Epithelial cell of esophagus (primary cell): ENCODE results near the gene RPA3.

Source experiments
- DNase-seq: peaks from one replicate; pipeline ENCODE4 v3.0.0; 2010; ENCODE audit warnings: low read depth
- H3K4me3 ChIP-seq: 2 replicates; pipeline ENCODE4 v1.5.1; 2011; ENCODE audit warnings: mild to moderate bottlenecking, low read length, control low read depth
- TF ChIP-seq, protein P1 (sequence below): IDR thresholded peaks from 2 replicates; pipeline ENCODE4 v1.5.1; 2011; ENCODE audit warnings: low read depth, mild to moderate bottlenecking, low read length, control low read depth, inconsistent platforms; ENCODE audit not compliant: insufficient read depth; ENCODE audit errors: missing control alignments

The RPA3 gene

DNA sequence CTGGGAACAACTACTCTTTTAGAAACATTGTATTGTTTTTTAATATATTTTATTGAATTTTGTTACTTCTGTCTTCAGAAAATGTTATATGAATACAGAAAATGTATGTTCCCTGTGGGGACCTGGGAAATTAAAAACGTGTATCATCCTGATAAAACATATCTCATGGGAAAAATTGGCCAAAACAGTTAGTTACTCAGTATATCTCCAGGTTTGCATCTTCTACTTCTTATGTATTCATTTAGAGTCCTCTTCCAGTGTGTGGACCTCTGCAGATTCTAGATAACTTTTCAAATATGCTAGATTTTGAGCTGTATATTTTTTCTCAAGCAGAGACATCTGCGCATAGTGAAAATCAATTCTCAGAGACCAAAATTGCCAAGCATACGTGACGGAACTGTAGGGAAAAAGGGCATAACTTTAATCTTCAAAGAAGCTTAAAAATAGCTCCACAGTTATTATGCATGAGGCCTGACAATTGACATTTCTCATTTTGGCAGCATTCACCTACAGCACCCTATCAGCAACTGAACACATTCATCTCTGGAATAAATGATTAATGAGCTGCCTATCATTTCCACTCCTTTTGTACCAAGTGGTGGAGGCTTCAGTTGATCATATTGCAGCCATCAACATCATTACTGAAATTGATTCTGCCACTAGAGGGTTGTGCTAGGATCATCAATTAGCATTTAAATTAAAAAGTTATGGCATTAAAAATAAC is 104.2 kb downstream of the RPA3 start:
- TF ChIP-seq, protein P1, sequence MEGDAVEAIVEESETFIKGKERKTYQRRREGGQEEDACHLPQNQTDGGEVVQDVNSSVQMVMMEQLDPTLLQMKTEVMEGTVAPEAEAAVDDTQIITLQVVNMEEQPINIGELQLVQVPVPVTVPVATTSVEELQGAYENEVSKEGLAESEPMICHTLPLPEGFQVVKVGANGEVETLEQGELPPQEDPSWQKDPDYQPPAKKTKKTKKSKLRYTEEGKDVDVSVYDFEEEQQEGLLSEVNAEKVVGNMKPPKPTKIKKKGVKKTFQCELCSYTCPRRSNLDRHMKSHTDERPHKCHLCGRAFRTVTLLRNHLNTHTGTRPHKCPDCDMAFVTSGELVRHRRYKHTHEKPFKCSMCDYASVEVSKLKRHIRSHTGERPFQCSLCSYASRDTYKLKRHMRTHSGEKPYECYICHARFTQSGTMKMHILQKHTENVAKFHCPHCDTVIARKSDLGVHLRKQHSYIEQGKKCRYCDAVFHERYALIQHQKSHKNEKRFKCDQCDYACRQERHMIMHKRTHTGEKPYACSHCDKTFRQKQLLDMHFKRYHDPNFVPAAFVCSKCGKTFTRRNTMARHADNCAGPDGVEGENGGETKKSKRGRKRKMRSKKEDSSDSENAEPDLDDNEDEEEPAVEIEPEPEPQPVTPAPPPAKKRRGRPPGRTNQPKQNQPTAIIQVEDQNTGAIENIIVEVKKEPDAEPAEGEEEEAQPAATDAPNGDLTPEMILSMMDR, result no peak
- no peak for DNase-seq
- H3K4me3 ChIP-seq, result no peak overlapping the region

DNA sequence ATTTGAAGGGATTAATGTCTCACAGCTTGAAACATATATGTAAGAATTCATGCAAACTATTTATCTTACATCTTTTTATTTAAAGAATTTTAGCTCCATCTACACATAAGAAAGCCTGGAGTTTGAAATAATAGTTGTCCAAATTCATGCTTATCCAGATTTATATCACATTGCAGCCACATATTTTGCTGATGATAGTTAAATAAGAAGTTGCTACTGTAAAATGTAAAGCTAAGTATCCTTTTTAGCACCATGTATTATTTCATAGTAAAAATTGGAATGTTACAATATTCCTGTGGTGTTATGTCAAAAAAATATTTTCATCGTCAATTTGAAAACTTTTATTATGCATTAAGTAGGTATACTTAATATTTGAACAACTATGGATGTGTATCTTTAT is 105.2 kb downstream of the RPA3 start:
- TF ChIP-seq, protein P1, result no peak
- no peak overlapping the region for H3K4me3 ChIP-seq
- DNase-seq, result no peak

DNA sequence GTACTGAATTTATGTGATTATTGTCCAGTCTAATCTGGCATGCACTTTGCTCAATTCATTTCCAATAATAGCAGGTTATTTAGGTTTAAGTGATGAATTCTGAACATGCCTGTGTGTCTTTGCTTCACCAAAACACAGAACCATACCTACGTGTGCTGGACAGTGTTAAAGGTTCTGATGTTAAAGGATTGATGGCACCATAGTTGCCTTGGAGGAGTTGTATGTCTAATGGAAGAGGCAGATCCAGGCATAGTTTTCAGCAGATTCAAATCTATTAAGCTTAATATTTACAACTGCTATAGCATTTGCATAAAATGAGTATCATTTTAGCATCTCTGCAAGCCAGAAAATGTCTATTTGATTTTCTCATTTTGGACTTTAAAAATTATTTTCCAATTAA is 105.9 kb downstream of the RPA3 start:
- no peak for DNase-seq
- TF ChIP-seq, protein P1, result no peak

DNA sequence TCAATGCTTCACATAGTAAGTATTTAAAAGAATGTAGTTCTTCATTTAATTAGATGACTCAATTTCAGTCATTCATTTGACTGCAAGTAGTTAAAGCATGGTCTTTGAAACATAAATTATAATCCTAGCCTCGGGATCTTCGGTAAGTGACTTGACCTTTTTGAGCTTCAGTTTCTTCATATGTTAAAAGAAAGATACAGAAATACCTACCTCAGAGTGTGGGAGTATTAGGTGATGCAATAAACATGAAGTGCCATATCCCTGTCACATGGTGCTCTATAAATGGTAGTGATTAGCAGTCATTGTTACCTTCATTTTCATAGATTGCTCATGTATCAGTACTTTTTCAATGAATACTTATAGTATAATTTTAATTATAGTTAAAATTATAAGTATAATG is 109.1 kb downstream of the RPA3 start:
- TF ChIP-seq, protein P1, result no peak
- no peak overlapping the region for H3K4me3 ChIP-seq
- no peak for DNase-seq

More for the DNA sequence above, 105.9 kb downstream of the RPA3 start:
- no peak overlapping the region for H3K4me3 ChIP-seq

DNA sequence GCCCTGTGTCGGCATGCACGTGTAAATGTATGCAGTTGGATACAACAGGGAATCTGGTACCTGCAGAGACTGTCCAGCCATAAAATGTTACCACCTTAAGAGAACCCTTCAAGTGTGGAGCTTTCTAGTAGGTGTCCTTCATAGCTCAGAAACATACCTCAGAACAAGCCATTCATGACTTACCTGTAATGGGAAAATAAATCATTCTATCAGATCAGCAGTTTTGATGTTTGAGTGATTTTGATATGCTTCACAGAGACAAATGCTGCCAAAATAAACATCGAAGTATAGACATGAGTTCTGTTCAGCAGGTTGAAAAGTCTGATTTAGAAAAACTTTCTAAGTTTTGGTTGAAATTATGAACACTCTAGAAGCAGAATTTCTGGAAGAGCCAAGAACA is 111.4 kb downstream of the RPA3 start:
- H3K4me3 ChIP-seq, result no peak overlapping the region
- no peak for DNase-seq
- TF ChIP-seq, protein P1, result no peak

DNA sequence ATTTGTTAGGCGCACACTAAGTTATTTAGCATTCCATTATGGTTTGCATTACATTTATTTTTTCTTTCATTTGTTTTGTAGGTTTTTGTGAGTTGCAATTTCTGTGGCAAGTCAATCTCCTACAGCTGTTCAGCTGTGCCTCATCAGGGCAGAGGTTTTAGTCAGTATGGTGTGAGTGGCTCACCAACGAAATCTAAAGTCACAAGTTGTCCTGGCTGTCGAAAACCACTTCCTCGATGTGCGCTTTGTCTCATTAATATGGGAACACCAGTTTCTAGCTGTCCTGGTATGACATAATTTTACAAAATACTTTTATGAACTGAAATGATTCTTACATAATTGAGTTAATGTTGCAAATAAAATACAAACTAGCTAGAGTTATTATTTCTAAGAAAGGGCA is 122.2 kb downstream of the RPA3 start:
- no peak for DNase-seq
- TF ChIP-seq, protein P1, result no peak
- H3K4me3 ChIP-seq, result no peak overlapping the region

DNA sequence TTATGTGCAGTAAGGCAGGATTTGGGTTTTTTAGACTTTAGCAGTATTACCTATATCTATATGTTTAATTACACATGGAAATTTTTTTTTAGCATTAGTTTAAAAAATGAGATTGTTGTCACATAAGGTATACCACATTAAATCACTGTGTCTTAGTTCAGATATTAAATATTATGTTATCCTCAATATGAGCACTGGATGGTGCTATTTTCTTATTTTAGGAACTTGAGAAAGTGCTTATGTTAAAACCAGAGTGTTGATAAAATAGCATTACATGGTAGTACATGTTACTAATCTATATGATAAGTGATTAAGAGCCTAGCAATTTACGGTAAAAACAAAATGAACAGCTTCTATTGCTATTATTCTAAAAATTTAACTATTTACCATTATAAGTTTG is 123.0 kb downstream of the RPA3 start:
- TF ChIP-seq, protein P1, result peak; percentile 6
- DNase-seq, result peak; percentile 34

More for the DNA sequence above, 123.0 kb downstream of the RPA3 start:
- no peak overlapping the region for H3K4me3 ChIP-seq
